Brain microvascular endothelial cell (primary cell): ENCODE measurements around the gene PCNX3.
A peak's percentile ranks its signal among the peaks of the same experiment; 100 is the strongest.

Source experiments
- DNase-seq: peaks from one replicate; pipeline ENCODE4 v3.0.0-alpha.2; 2020
- H3K27ac ChIP-seq: fragments of 250-450 bp; sonication (Bioruptor Pico); 2 replicates; pipeline ENCODE4 v1.5.1; 2020; ENCODE audit warnings: mild to moderate bottlenecking, moderate library complexity
- H3K27me3 ChIP-seq: fragments of 250-450 bp; sonication (Bioruptor Pico); replicated peaks from 2 replicates; pipeline ENCODE4 v1.5.1; 2020; ENCODE audit warnings: mild to moderate bottlenecking
- H3K36me3 ChIP-seq: fragments of 250-450 bp; sonication (Bioruptor Pico); replicated peaks from 2 replicates; pipeline ENCODE4 v1.5.1; 2020; ENCODE audit warnings: mild to moderate bottlenecking
- H3K4me3 ChIP-seq: 2 replicates; pipeline ENCODE4 v1.5.1; 2011; ENCODE audit warnings: low read depth, mild to moderate bottlenecking, control low read depth, low read length, moderate library complexity
- in situ Hi-C: cut with HindIII; loops from 2 replicates; pipeline ENCODE4 v1.10.0; 2017; ENCODE audit warnings: low sequenced_read_pairs, low pct_ligation_motif_present
- TF ChIP-seq, protein P1 (sequence below): IDR thresholded peaks from 2 replicates; pipeline ENCODE4 v1.5.1; 2011; ENCODE audit warnings: low read depth, mild to moderate bottlenecking, moderate library complexity, low read length, control low read depth, inconsistent platforms; ENCODE audit errors: missing control alignments

Gene PCNX3

DNA sequence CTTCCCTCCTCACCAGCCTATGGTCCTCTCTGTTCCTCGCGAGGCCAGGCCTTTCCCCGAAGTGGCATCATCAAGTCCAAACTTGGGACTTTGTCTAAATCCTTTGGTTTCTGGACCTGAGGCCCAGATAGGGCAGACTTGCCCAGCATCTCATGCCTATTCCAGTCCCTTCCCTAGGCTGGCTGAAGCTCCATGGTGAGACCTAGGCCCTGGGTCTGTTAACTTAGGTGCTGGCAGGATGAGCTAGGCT lies 35.7 kb downstream of the PCNX3 start:
- Histone ChIP-seq H3K36me3 (peaks cover 40% of the 10 kb centered on the region), H3K27ac (no peak overlapping the region), H3K4me3 (no peak overlapping the region), H3K27me3 (no peaks in the 10 kb centered on the region)
- TF ChIP-seq, protein P1, sequence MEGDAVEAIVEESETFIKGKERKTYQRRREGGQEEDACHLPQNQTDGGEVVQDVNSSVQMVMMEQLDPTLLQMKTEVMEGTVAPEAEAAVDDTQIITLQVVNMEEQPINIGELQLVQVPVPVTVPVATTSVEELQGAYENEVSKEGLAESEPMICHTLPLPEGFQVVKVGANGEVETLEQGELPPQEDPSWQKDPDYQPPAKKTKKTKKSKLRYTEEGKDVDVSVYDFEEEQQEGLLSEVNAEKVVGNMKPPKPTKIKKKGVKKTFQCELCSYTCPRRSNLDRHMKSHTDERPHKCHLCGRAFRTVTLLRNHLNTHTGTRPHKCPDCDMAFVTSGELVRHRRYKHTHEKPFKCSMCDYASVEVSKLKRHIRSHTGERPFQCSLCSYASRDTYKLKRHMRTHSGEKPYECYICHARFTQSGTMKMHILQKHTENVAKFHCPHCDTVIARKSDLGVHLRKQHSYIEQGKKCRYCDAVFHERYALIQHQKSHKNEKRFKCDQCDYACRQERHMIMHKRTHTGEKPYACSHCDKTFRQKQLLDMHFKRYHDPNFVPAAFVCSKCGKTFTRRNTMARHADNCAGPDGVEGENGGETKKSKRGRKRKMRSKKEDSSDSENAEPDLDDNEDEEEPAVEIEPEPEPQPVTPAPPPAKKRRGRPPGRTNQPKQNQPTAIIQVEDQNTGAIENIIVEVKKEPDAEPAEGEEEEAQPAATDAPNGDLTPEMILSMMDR: no peak
- in situ Hi-C loops: no loop called here
- no peak for DNase-seq

DNA sequence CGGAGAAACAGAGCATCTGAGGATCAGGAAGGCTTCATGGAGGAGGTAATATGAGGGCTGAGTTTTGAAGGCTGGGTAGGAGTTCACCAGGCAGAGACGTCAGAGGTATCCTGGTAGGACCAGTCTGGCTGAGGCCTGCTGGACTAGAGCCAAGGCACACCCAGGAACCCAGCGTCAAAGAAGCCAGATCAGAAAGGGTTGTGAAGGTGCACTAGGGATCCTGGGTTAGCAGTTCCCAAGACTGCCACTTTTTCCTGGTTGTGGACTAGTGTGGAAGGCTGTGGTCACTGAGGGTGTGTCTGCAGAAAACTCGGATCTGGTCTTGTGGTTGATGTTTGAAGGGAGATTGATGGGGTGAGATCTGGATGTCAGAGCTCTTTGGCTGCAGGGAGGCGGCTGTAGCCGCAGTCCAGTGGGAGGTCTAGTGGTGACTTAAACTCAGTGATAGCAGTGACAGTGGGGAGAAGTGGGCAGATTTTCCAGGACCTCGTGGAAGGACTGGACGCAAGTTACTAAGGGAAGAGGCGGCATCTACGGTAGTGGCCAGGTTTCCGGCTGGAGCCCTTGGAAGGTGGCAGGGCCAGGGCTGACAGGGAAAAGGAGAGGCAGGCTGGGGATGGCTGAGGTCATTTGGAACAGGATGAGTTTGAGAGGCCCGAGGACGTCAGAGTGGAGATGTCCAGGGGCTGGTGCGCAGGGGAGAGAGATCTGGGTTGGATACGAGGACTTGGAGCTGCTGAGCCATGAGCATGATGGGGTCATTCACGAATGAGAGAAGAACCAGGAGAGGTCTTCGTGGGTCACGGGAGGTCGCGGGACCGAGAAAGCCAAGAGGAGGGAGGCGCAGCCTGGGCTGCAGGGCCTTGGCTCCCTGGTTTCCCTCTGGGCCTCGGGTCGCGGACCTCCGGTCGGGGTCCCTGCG lies 36.3 kb downstream of the PCNX3 start:
- Histone ChIP-seq H3K36me3 (peaks cover 43% of the 10 kb centered on the region), H3K4me3 (peak overlapping the region; percentile 47), H3K27ac (peak overlapping the region; percentile 88), H3K27me3 (no peaks in the 10 kb centered on the region)
- TF ChIP-seq, protein P1: no peak
- in situ Hi-C loops: no loop called here
- DNase-seq: no peak

DNA sequence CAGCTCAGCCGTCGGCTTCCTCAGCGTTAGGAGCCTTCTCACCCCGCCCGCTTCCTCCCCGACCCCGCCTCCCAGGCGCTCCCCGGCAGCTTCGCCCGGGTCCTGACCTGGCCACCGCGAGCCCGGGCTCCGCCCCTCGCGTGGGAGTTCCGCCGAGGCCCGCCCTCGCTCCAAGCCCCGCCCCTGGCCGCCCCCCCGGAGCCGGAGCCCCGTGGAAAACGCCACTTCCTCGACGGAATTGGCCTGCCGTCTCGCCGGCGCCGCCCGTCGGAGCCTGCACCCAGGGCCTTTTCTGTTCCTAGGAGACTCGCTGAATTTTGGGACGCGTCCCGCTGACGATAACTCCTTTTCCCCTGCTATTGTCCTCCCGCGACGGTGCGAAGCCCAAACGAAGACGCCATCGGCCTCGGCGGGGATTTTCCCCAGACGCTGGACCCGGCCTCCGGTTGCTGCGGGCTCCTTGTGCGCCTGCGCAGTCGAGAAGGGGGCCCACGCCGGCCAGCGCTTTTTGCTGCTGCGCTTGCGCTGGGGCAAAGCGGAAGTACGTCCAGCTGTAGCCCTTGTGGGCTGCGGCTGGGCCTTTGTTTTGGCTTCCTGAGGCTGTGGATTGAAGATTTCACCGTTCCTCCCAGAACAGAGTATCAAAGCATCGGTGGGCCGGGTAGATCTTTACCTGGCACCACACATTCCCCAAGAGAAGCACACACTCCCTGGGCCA lies 37.1 kb downstream of the PCNX3 start:
- peak overlapping the region; percentile 88 for H3K27ac ChIP-seq
- H3K36me3 ChIP-seq: peaks cover 51% of the 10 kb centered on the region
- H3K4me3 ChIP-seq: peak overlapping the region; percentile 54
- DNase-seq: peak; percentile 85
- in situ Hi-C loops: no loop called here
- TF ChIP-seq, protein P1: no peak
- no peaks in the 10 kb centered on the region for H3K27me3 ChIP-seq

DNA sequence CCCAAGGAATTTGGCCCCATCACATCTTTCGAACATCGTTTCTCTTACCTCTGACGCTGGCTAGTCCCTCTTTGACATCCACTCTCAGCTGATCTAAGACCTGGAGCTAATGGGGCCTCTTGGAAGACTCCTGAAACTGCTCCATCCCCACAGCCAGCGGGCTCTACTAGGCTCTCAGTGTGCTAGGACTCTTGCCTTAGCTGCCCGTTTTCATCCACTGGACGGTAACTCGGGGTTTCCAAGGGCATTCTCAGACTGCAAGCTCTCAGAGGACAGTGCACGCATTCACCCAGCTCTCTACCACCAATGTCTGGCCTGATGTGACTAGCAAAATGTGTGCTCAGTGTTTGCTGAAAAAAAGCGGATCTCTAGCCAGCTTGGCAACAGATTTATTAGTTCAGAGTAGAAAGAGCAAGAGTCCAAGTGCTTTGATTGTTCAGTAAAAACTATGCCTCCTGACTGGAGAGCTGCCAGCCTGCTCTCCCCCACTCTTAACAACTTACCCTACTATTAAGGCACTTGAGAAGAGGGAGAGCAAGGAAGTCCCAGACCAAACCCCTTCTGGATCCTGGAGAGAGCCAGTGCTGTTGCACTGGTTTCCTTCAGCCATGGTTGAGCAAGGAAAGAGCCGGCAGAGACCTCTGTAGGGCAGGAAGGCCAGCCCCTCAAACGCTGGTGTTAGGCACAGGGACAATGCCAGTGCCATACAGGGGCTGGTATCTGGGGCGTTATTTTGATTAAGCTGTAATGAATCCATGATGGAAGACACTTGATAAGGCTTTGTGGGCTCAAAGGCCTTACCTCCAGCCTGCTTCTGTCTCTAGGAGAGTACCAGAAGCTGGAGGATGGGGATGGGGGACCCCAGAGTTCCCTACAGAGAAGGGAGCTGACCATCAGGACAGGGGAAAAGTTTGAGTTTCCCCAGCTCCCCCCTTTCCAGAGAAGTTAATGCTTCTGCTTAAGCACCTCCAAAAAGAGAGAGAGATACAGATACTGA lies 38.0 kb downstream of the PCNX3 start:
- H3K4me3 ChIP-seq: peak overlapping the region; percentile 54
- no peak for DNase-seq
- in situ Hi-C loops: no loop called here
- TF ChIP-seq, protein P1: no peak
- peaks cover 60% of the 10 kb centered on the region for H3K36me3 ChIP-seq
- H3K27ac ChIP-seq: peak overlapping the region; percentile 88
- no peaks in the 10 kb centered on the region for H3K27me3 ChIP-seq

DNA sequence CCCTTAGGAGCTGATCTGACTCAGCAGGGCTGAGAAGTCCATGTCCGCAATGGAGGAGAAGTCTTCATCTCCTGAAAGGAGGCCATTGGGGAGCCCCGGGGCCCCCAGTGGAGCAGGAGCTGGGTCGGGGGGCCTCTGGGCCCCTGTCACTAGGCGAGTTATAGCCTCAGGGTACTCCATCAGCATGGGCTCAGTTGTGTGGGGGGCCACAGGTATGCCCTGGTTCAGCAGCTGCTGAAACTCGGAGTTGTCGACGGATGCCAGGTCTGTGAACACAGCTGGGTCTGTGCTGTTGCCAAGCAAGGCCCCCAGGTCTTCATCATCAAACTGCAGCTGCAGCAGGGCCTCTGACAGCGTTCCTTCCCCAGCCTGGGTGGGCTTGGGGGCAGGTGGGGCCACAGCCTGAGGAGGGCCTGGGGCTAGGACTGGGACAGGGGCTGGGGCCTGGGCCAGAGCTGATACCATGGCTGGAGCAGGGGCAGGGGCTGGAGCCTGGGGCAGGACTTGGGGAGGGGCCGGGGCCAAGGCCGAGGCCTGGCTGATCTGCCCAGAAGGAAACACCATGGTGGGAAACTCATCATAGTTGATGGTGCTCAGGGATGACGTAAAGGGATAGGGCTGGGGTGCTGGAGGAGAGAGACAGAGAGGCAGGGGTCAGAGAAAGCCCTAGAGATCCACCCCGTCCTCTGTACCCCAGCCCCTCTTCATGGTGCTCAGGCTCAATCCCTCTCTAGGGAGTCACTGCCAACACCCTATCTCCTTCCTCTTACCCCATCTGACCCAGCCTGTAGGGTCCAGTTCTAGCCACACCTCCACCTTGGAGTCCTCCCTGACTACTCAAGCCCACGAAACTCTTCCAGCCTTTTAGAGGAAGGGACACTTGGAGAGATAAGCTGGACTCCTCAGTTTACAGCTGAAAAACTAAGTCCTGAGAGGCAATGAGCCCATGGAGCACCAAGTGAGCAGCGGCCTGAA lies 39.1 kb downstream of the PCNX3 start:
- in situ Hi-C loops: no loop called here
- TF ChIP-seq, protein P1: no peak
- Histone ChIP-seq H3K27ac (no peak overlapping the region), H3K27me3 (no peaks in the 10 kb centered on the region), H3K36me3 (peaks cover 71% of the 10 kb centered on the region), H3K4me3 (no peak overlapping the region)
- no peak for DNase-seq
